HepG2 (cell line): ENCODE data around the gene RASD1. TPM values are rescaled to one million over a fixed set of nuclear protein-coding genes. Genes with fewer than 3 reads are reported as not detected.

Experiments used
- ATAC-seq: fragments of 200-7000 bp; cut with Tn5 transposase; 3 replicates; pipeline ENCODE4 v1.9.1; 2020; ENCODE audit warnings: mild to moderate bottlenecking, moderate library complexity
- BruUV-seq: library from RNA; stranded (reverse); fragments of 400-500 nt; replicated peaks from 2 replicates; lab custom pipeline; 2021; lab: Mats Ljungman, UMichigan
- CTCF ChIA-PET: fragments of 300-600 bp; formaldehyde crosslinking; extraction: SDS; loops from one replicate; lab custom pipeline; 2021; ENCODE audit warnings: low total read pairs, inconsistent platforms, low intra/inter-chr PET ratio; lab: Yijun Ruan, JAX
- POLR2A ChIA-PET: fragments of 350-600 bp; sonication (Branson Sonifier 250); formaldehyde crosslinking; loops from one replicate; lab custom pipeline; 2020; ENCODE audit warnings: antibody characterized with exemption, inconsistent platforms; lab: Yijun Ruan, JAX
- DNase-seq: peaks from one replicate; pipeline ENCODE4 v3.0.0-alpha.2; 2015; ENCODE audit warnings: low spot score
- FAIRE-seq: peaks from 3 replicates; lab custom pipeline; 2011; peaks lifted over from hg19 to GRCh38; lab: Jason Lieb, UNC
- H2AFZ ChIP-seq: one replicate; pipeline ENCODE4 v1.6.1; 2011; ENCODE audit warnings: low read length, inconsistent platforms
- H3K27ac ChIP-seq: fragments of 300-600 bp; 3 replicates; pipeline ENCODE4 v1.8.0; 2011; ENCODE audit warnings: mixed run types, mild to moderate bottlenecking, mixed read lengths, low read length, inconsistent platforms; ENCODE audit not compliant: insufficient read depth; ENCODE audit errors: extremely low read length
- H3K27me3 ChIP-seq, 2 experiments: fragments of 200-600 bp in 1 of 2; 2 replicates in 1 of 2; 3 replicates in 1 of 2; pipeline versions ENCODE4 v1.6.0 to v1.8.0; 2011; ENCODE audit warnings: low read length in 2 of 2, mild to moderate bottlenecking in 2 of 2, moderate library complexity in 2 of 2, inconsistent platforms in 1 of 2; ENCODE audit not compliant: insufficient read depth in 2 of 2, control insufficient read depth in 1 of 2
- H3K36me3 ChIP-seq, 2 experiments: fragments of 200-600 bp in 1 of 2; replicated peaks in 1 of 2; 2 replicates in 1 of 2; 3 replicates in 1 of 2; pipeline versions ENCODE4 v1.5.1 to v1.8.0; 2011; ENCODE audit warnings: low read length in 2 of 2, inconsistent platforms in 1 of 2; ENCODE audit not compliant: insufficient read depth in 2 of 2, control insufficient read depth in 1 of 2
- H3K4me1 ChIP-seq: 2 replicates; pipeline ENCODE4 v1.5.1; 2012; ENCODE audit warnings: low read length, inconsistent platforms; ENCODE audit not compliant: insufficient read depth
- H3K4me2 ChIP-seq: 2 replicates; pipeline ENCODE4 v1.6.0; 2011; ENCODE audit warnings: low read depth, low read length, inconsistent platforms
- H3K4me3 ChIP-seq, 3 experiments: fragments of 200-600 bp in 1 of 3; sonication (generic), shearing (Covaris generic) in 1 of 3; replicated peaks in 1 of 3; 2 replicates each; pipeline ENCODE4 v1.5.1; 2011 to 2016; ENCODE audit warnings: low read length in 3 of 3, inconsistent platforms in 2 of 3, low read depth in 2 of 3, mild to moderate bottlenecking in 2 of 3, control low read depth in 1 of 3, mixed read lengths in 1 of 3; ENCODE audit not compliant: insufficient read depth in 1 of 3
- H3K79me2 ChIP-seq: one replicate; pipeline ENCODE4 v1.6.1; 2011; ENCODE audit warnings: low read length, inconsistent platforms; ENCODE audit not compliant: insufficient read depth
- H3K9ac ChIP-seq: 2 replicates; pipeline ENCODE4 v1.6.0; 2011; ENCODE audit warnings: mild to moderate bottlenecking, low read depth, low read length, inconsistent platforms; ENCODE audit not compliant: insufficient read depth
- H3K9me3 ChIP-seq: 2 replicates; pipeline ENCODE4 v1.5.1; 2012; ENCODE audit warnings: mild to moderate bottlenecking, low read length
- H4K20me1 ChIP-seq: 2 replicates; pipeline ENCODE4 v1.6.0; 2011; ENCODE audit warnings: inconsistent platforms, mild to moderate bottlenecking, low read length, moderate library complexity; ENCODE audit not compliant: insufficient read depth
- MAFF ChIP-seq: IDR thresholded peaks from 2 replicates; pipeline ENCODE4 v1.6.1; 2011; ENCODE audit warnings: low read depth, low read length, improper control_type of control experiment
- MAFK ChIP-seq, 2 experiments: IDR thresholded peaks in 1 of 2; conservative IDR thresholded peaks in 1 of 2; 2 replicates each; pipeline ENCODE4 v1.6.1; 2011; ENCODE audit warnings: improper control_type of control experiment in 2 of 2, low read length in 2 of 2
- TRIM24 ChIP-seq: sonication (generic); formaldehyde crosslinking; IDR thresholded peaks from 2 replicates; pipeline ENCODE4 v1.8.0; 2022; ENCODE audit warnings: mild to moderate bottlenecking, missing genetic modification reagents
- WGBS: methylation state at CpG from one replicate; pipeline ENCODE4 v1.1.6; 2017; ENCODE audit warnings: low lambda C conversion rate; 5-methylcytosine and 5-hydroxymethylcytosine counted together
- in situ Hi-C: cut with HindIII; loops from 2 replicates; pipeline ENCODE4 v1.10.0; 2017; ENCODE audit warnings: low pct_unique_long_range_greater_than_20kb; ENCODE audit not compliant: extremely low pct_ligation_motif_present
- intact Hi-C: fragments of 100-400 bp; cut with micrococcal nuclease; formaldehyde crosslinking; loops from one replicate; pipeline ENCODE4 v1.10.0; 2022; ENCODE audit not compliant: unreplicated experiment
- polyA plus RNA-seq, 8 experiments: library from polyadenylated mRNA; depleted of rRNA in 3 of 8; stranded (reverse) in 7 of 8; unstranded in 1 of 8; fragments of >200 nt; fragmentation: Illumina TruSeq in 4 of 8; extraction: Trizol in 4 of 8; gene quantifications; 2 replicates each; pipeline versions ENCODE4 v1.2.1 to v1.2.3, GENCODE V29; 2011 to 2016; ENCODE audit warnings: low read depth in 4 of 8, missing spikeins in 1 of 8, mixed read lengths in 1 of 8; ENCODE audit not compliant: insufficient read depth in 1 of 8
- total RNA-seq, 5 experiments: library from RNA; depleted of rRNA; stranded (reverse); fragments of >200 nt; fragmentation: Illumina TruSeq; extraction: Trizol; gene quantifications; 2 replicates each; pipeline ENCODE4 v1.2.3, GENCODE V29; 2016; ENCODE audit warnings: low read depth in 1 of 5
- TF ChIP-seq, protein P1 (sequence below): sonication (generic); formaldehyde crosslinking; IDR thresholded peaks from 2 replicates; pipeline ENCODE4 v1.5.0; 2020; ENCODE audit warnings: missing genetic modification reagents

RASD1 gene
- total and polyA plus RNA-seq, 2 of the 13 experiments (the other 11 are each of a cell fraction or from before 2014, with no cell fraction given) = 1.6 to 4.2 TPM

GRCh38 chr17:17485420-17485819 lies 10.8 kb downstream of the RASD1 start (continued):
- TF ChIP-seq, protein P1, sequence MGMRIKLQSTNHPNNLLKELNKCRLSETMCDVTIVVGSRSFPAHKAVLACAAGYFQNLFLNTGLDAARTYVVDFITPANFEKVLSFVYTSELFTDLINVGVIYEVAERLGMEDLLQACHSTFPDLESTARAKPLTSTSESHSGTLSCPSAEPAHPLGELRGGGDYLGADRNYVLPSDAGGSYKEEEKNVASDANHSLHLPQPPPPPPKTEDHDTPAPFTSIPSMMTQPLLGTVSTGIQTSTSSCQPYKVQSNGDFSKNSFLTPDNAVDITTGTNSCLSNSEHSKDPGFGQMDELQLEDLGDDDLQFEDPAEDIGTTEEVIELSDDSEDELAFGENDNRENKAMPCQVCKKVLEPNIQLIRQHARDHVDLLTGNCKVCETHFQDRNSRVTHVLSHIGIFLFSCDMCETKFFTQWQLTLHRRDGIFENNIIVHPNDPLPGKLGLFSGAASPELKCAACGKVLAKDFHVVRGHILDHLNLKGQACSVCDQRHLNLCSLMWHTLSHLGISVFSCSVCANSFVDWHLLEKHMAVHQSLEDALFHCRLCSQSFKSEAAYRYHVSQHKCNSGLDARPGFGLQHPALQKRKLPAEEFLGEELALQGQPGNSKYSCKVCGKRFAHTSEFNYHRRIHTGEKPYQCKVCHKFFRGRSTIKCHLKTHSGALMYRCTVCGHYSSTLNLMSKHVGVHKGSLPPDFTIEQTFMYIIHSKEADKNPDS (CRISPR knock-in tag) = no peak

DNA sequence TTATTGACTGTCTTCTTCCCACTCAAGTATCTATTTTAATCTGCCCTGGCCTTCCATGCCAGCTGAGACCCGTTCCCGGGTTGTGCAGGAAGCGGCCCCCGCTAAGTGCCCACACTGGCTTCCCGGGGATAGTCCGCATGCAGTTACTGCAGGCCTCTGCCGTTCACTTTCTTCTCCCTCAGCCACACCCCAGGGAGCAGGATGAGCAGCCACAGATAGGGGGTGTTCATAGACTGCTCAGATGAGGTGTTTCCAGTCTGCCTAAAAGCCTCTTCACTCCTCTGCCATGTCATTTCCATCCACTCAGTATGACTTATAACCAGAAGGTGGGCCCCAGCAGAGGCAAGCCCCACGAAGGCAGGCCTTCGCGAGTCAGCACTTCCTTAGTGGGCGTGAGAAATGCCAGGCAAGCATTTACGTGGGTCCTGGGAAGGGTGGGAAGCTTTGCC lies 11.7 kb downstream of the RASD1 start:
- Histone ChIP-seq H3K9ac (no peak overlapping the region), H3K36me3 (peaks cover 17 to 52% of the 10 kb centered on the region in 2 experiments; a peak in 4 of 5 replicates), H3K4me1 (peaks cover 45% of the 10 kb centered on the region), H3K9me3 (no peaks in the 10 kb centered on the region), H3K4me2 (no peak overlapping the region), H2AFZ (no peak overlapping the region), H3K27me3 (no peaks in the 10 kb centered on the region), H3K27ac (no peak overlapping the region), H4K20me1 (0 out of 2 replicates have a peak, but pooled peaks cover 2% of the 10 kb centered on the region), H3K79me2 (peaks cover 49% of the 10 kb centered on the region), H3K4me3 (no peak overlapping the region)
- ChIA-PET CTCF (no interaction called here), POLR2A (interaction anchor here (0.7 kb wide), 1 partner anchor 12 kb away, joined by 4 read pairs; the partner anchor contains the start of gene RASD1)
- ATAC-seq (no peak), FAIRE-seq (no peak), DNase-seq (no peak)
- in situ Hi-C loops (no loop called here), intact Hi-C loops (no loop called here)
- 84% methylated on average over 12 of the region's 12 CpGs for WGBS
- TF ChIP-seq TRIM24 (CRISPR knock-in tag) (no peak), MAFF (peak; percentile 47; the same call in 1 of the 2 replicates), MAFK (conservative IDR thresholded peaks at IDR 0.05 in 1 of 2, IDR thresholded peaks at IDR 0.05 in 1 of 2; ENCODE audit: low read length in 2 of 2) (peak; percentile 51 to 64)
- no TSS peak for BruUV-seq
